GM12878 (cell line): ENCODE data around the gene SUPT3H. TPM values are rescaled to one million over a fixed set of nuclear protein-coding genes. Genes with fewer than 3 reads are reported as not detected.

Experiments
- ATAC-seq: fragments of 200-7000 bp; cut with Tn5 transposase; 3 replicates; pipeline ENCODE4 v1.9.1; 2020; ENCODE audit warnings: mild to moderate bottlenecking, moderate library complexity
- BruUV-seq: library from RNA; stranded (reverse); fragments of 400-500 nt; replicated peaks from 2 replicates; lab custom pipeline; 2021; lab: Mats Ljungman, UMichigan
- CTCF ChIA-PET: fragments of 300-600 bp; sonication (Branson Sonifier 250); formaldehyde crosslinking; extraction: SDS; loops from one replicate; lab custom pipeline; 2021; ENCODE audit warnings: inconsistent platforms; lab: Yijun Ruan, JAX
- POLR2A ChIA-PET: fragments of 350-600 bp; formaldehyde crosslinking; extraction: SDS; loops from one replicate; lab custom pipeline; 2021; ENCODE audit warnings: inconsistent platforms; lab: Charles Lee
- RAD21 ChIA-PET: fragments of 300-600 bp; sonication (Branson Sonifier 250); formaldehyde crosslinking; loops from one replicate; lab custom pipeline; 2023; ENCODE audit warnings: antibody characterized with exemption; ENCODE audit not compliant: unreplicated experiment; lab: Charles Lee
- SMC1A ChIA-PET: fragments of 300-600 bp; sonication (Branson Sonifier 250); formaldehyde crosslinking; loops from one replicate; lab custom pipeline; 2023; ENCODE audit not compliant: unreplicated experiment, uncharacterized antibody; lab: Charles Lee
- DNase-seq: peaks from one replicate; pipeline ENCODE4 v3.0.0-alpha.2; 2011; ENCODE audit warnings: low read depth, low spot score
- FAIRE-seq: peaks from 3 replicates; lab custom pipeline; 2011; peaks lifted over from hg19 to GRCh38; lab: Jason Lieb, UNC
- H2AFZ ChIP-seq: 2 replicates; pipeline ENCODE4 v1.6.0; 2011; ENCODE audit warnings: low read depth, low read length, control low read depth; ENCODE audit not compliant: control insufficient read depth
- H3K27ac ChIP-seq: 2 replicates; pipeline ENCODE4 v1.5.1; 2011; ENCODE audit warnings: control low read depth; ENCODE audit not compliant: control insufficient read depth, insufficient read depth
- H3K27me3 ChIP-seq, 2 experiments: replicated peaks in 1 of 2; 2 replicates each; pipeline versions ENCODE4 v1.6.0 to v1.6.1; 2011; ENCODE audit warnings: low read length in 1 of 2; ENCODE audit not compliant: control insufficient read depth in 2 of 2, insufficient read depth in 2 of 2
- H3K36me3 ChIP-seq, 2 experiments: 2 replicates each; pipeline ENCODE4 v1.5.1; 2011; ENCODE audit warnings: low read length in 1 of 2; ENCODE audit not compliant: control insufficient read depth in 2 of 2, insufficient read depth in 2 of 2
- H3K4me1 ChIP-seq: 2 replicates; pipeline ENCODE4 v1.6.1; 2011; ENCODE audit warnings: mild to moderate bottlenecking, low read length, moderate library complexity, mixed read lengths; ENCODE audit not compliant: control insufficient read depth, insufficient read depth
- H3K4me2 ChIP-seq: 2 replicates; pipeline ENCODE4 v1.6.0; 2011; ENCODE audit warnings: control low read depth; ENCODE audit not compliant: control insufficient read depth, insufficient read depth
- H3K4me3 ChIP-seq: fragments of 200-600 bp; sonication (generic); 2 replicates; pipeline ENCODE4 v1.5.1; 2016
- H3K79me2 ChIP-seq: 2 replicates; pipeline ENCODE4 v1.6.0; 2011; ENCODE audit warnings: low read length; ENCODE audit not compliant: control insufficient read depth, insufficient read depth
- H3K9ac ChIP-seq: 2 replicates; pipeline ENCODE4 v1.8.0; 2011; ENCODE audit warnings: low read length, control low read depth, mixed read lengths; ENCODE audit not compliant: control insufficient read depth, insufficient read depth
- H3K9me3 ChIP-seq: replicated peaks from 3 replicates; pipeline ENCODE4 v1.5.1; 2011; ENCODE audit warnings: mild to moderate bottlenecking, low read length; ENCODE audit not compliant: control insufficient read depth, insufficient read depth
- H4K20me1 ChIP-seq: 2 replicates; pipeline ENCODE4 v1.6.0; 2011; ENCODE audit not compliant: control insufficient read depth, insufficient read depth
- CHD1 ChIP-seq: IDR thresholded peaks from 2 replicates; pipeline ENCODE4 v1.6.1; 2012; ENCODE audit warnings: low read depth, low read length, improper control_type of control experiment
- ESRRA ChIP-seq: IDR thresholded peaks from 2 replicates; pipeline ENCODE4 v1.6.1; 2012; ENCODE audit warnings: mild to moderate bottlenecking, low read length, improper control_type of control experiment
- MXI1 ChIP-seq: fragments of 150-350 bp; IDR thresholded peaks from 2 replicates; pipeline ENCODE4 v1.6.1; 2011; ENCODE audit warnings: low read depth, mild to moderate bottlenecking, inconsistent platforms, low read length, improper control_type of control experiment
- NR2C2 ChIP-seq: IDR thresholded peaks from 2 replicates; pipeline ENCODE4 v1.6.1; 2011; ENCODE audit warnings: borderline replicate concordance, low read depth; ENCODE audit not compliant: control insufficient read depth, insufficient read length
- PAX5 ChIP-seq: IDR thresholded peaks from 2 replicates; pipeline ENCODE4 v1.6.1; 2011; ENCODE audit warnings: low read depth, low read length, borderline replicate concordance
- RB1 ChIP-seq: fragments of 450-650 bp; formaldehyde crosslinking; IDR thresholded peaks from 2 replicates; pipeline ENCODE4 v1.6.1; 2017; ENCODE audit warnings: mild to moderate bottlenecking, borderline replicate concordance
- RBBP5 ChIP-seq: fragments of 200-600 bp; sonication (generic); conservative IDR thresholded peaks from 2 replicates; pipeline ENCODE4 v1.6.1; 2016
- RELA ChIP-seq: fragments of 450-650 bp; IDR thresholded peaks from 2 replicates; pipeline ENCODE4 v1.8.0; 2014; ENCODE audit warnings: borderline replicate concordance; ENCODE audit not compliant: partially characterized antibody
- SP1 ChIP-seq: IDR thresholded peaks from one replicate; pipeline ENCODE4 v1.6.1; 2011; ENCODE audit warnings: low read depth, low read length
- SREBF1 ChIP-seq: IDR thresholded peaks from 2 replicates; pipeline ENCODE4 v1.6.1; 2012; ENCODE audit warnings: mild to moderate bottlenecking, low read length
- TCF7 ChIP-seq: IDR thresholded peaks from 2 replicates; pipeline ENCODE4 v1.6.1; 2014; ENCODE audit warnings: antibody characterized with exemption, borderline replicate concordance
- ZBTB4 ChIP-seq: fragments of 450-650 bp; formaldehyde crosslinking; IDR thresholded peaks from 2 replicates; pipeline ENCODE4 v1.4.0; 2022; ENCODE audit warnings: mild to moderate bottlenecking, moderate library complexity
- WGBS: methylation state at CpG from one replicate; pipeline ENCODE4 v1.1.6; 2016; ENCODE audit warnings: low lambda C conversion rate; ENCODE audit not compliant: insufficient replicate concordance, insufficient coverage; ENCODE audit errors: missing lambda C conversion rate; 5-methylcytosine and 5-hydroxymethylcytosine counted together
- in situ Hi-C: fragments of 300-500 bp; cut with MboI; formaldehyde crosslinking; loops from 9 replicates; pipeline ENCODE4 v1.14.3; 2018; ENCODE audit warnings: mixed read lengths
- intact Hi-C: fragments of 100-400 bp; cut with micrococcal nuclease; formaldehyde crosslinking; loops from one replicate; pipeline ENCODE4 v1.14.2; 2022; ENCODE audit not compliant: unreplicated experiment
- polyA plus RNA-seq, 11 experiments: library from polyadenylated mRNA; depleted of rRNA in 4 of 11; unstranded in 6 of 11; stranded (reverse) in 5 of 11; fragments of >200 nt; fragmentation: Nextera tagmentation in 4 of 11; fragmentation: Illumina TruSeq in 1 of 11; extraction: Ambion mirVana in 4 of 11; extraction: Trizol in 1 of 11; gene quantifications; 1 replicate in 1 of 11; 2 replicates in 10 of 11; pipeline versions ENCODE4 v1.2.1 to v1.2.3, GENCODE V29; 2011 to 2016; ENCODE audit warnings: inconsistent platforms in 2 of 11, missing spikeins in 2 of 11, low read depth in 1 of 11
- total RNA-seq, 4 experiments: library from RNA; depleted of rRNA in 3 of 4; stranded (reverse); fragments of >200 nt in 3 of 4; fragmentation: Illumina TruSeq in 1 of 4; extraction: Trizol in 1 of 4; gene quantifications; 2 replicates each; pipeline versions ENCODE4 v1.2.1 to v1.2.3, GENCODE V29; 2013 to 2021

Gene SUPT3H
- total and polyA plus RNA-seq, 10 of the 15 experiments (the other 5 are each of a cell fraction or from before 2014, with no cell fraction given) = 0.51 to 3.7 (median 2.0) TPM

- BruUV-seq = no TSS peak
- intact Hi-C loops = no loop called here
- TF ChIP-seq ESRRA (no peak), RELA (no peak), RB1 (no peak), NR2C2 (no peak), PAX5 (no peak), SREBF1 (no peak), RBBP5 (no peak), ZBTB4 (CRISPR knock-in tag) (no peak), SP1 (no peak), MXI1 (no peak), TCF7 (no peak), CHD1 (no peak)
- Histone ChIP-seq H3K4me3 (no peak overlapping the region), H3K36me3 (no peaks in the 10 kb centered on the region), H2AFZ (no peak overlapping the region), H3K4me2 (no peak overlapping the region), H3K9me3 (no peaks in the 10 kb centered on the region), H3K9ac (no peak overlapping the region), H3K27me3 (no peaks in the 10 kb centered on the region), H3K4me1 (no peaks in the 10 kb centered on the region), H4K20me1 (no peaks in the 10 kb centered on the region), H3K79me2 (no peaks in the 10 kb centered on the region), H3K27ac (no peak overlapping the region)
- SMC1A ChIA-PET = interaction anchor here (0.8 kb wide), 1 partner anchor 130 kb away, joined by 3 read pairs; no protein-coding TSS in a partner anchor
- in situ Hi-C loops = no loop called here
- 51% methylated on average over 7 of the region's 7 CpGs for WGBS
- POLR2A ChIA-PET = no interaction called here
- CTCF ChIA-PET = no interaction called here
- DNase-seq (no peak), ATAC-seq (no peak), FAIRE-seq (no peak)
- RAD21 ChIA-PET = no interaction called here
These were observed 202.5 kb downstream of the SUPT3H start for GRCh38 chr6:45175272-45175671.
